IMR-90 (cell line): Measurements from ENCODE around the gene NLGN3. TPM values are rescaled to one million over a fixed set of nuclear protein-coding genes. Genes with fewer than 3 reads are reported as not detected.

Experiments used
- ATAC-seq: fragments of 200-7000 bp; cut with Tn5 transposase; 2 replicates; pipeline ENCODE4 v1.9.1; 2020; ENCODE audit warnings: low read depth, mild to moderate bottlenecking, moderate library complexity
- BruUV-seq: library from RNA; stranded (reverse); fragments of 400-500 nt; replicated peaks from 2 replicates; lab custom pipeline; 2021; lab: Mats Ljungman, UMichigan
- CTCF ChIA-PET: fragments of 300-600 bp; formaldehyde crosslinking; extraction: SDS; loops from one replicate; lab custom pipeline; 2021; ENCODE audit warnings: antibody characterized with exemption; lab: Yijun Ruan, JAX
- POLR2A ChIA-PET: fragments of 300-600 bp; sonication (Branson Sonifier 250); formaldehyde crosslinking; loops from one replicate; lab custom pipeline; 2022; ENCODE audit warnings: antibody characterized with exemption; ENCODE audit not compliant: unreplicated experiment; lab: Charles Lee
- DNase-seq: peaks from one replicate; pipeline ENCODE4 v3.0.0; 2013
- H2AFZ ChIP-seq: replicated peaks from 2 replicates; pipeline ENCODE3; 2013; ENCODE audit warnings: low read length, mild to moderate bottlenecking; ENCODE audit not compliant: poor library complexity
- H2AK5ac ChIP-seq: 2 replicates; pipeline ENCODE4 v1.6.1; 2013; ENCODE audit warnings: low read depth, low read length, inconsistent platforms
- H2AK9ac ChIP-seq: replicated peaks from 2 replicates; pipeline ENCODE3; 2013; ENCODE audit warnings: mild to moderate bottlenecking, low read depth, low read length, moderate library complexity; ENCODE audit not compliant: poor library complexity
- H2BK120ac ChIP-seq: 2 replicates; pipeline ENCODE4 v1.6.1; 2013; ENCODE audit warnings: low read depth, low read length, inconsistent platforms
- H2BK15ac ChIP-seq: 3 replicates; pipeline ENCODE4 v1.6.1; 2013; ENCODE audit warnings: low read depth, low read length, inconsistent platforms
- H2BK20ac ChIP-seq: 2 replicates; pipeline ENCODE4 v1.6.1; 2013; ENCODE audit warnings: low read depth, mild to moderate bottlenecking, inconsistent platforms, low read length, moderate library complexity
- H2BK5ac ChIP-seq: 2 replicates; pipeline ENCODE4 v1.6.1; 2013; ENCODE audit warnings: mild to moderate bottlenecking, low read depth, low read length, inconsistent platforms; ENCODE audit not compliant: poor library complexity, severe bottlenecking
- H3K14ac ChIP-seq: replicated peaks from 2 replicates; pipeline ENCODE4 v1.6.1; 2013; ENCODE audit warnings: low read depth, low read length, inconsistent platforms
- H3K18ac ChIP-seq: 2 replicates; pipeline ENCODE4 v1.6.1; 2013; ENCODE audit warnings: low read depth, low read length, control low read depth
- H3K23ac ChIP-seq: 2 replicates; pipeline ENCODE4 v1.6.1; 2013; ENCODE audit warnings: low read depth, low read length, inconsistent platforms
- H3K27ac ChIP-seq: 2 replicates; pipeline ENCODE4 v1.5.1; 2013; ENCODE audit warnings: mild to moderate bottlenecking, control low read depth, low read length; ENCODE audit not compliant: insufficient read depth
- H3K27me3 ChIP-seq: 2 replicates; pipeline ENCODE4 v1.6.1; 2013; ENCODE audit warnings: low read length; ENCODE audit not compliant: control insufficient read depth, insufficient read depth
- H3K36me3 ChIP-seq: 2 replicates; pipeline ENCODE4 v1.6.1; 2013; ENCODE audit warnings: low read length, mixed read lengths; ENCODE audit not compliant: control insufficient read depth, insufficient read depth
- H3K4ac ChIP-seq: 2 replicates; pipeline ENCODE4 v1.6.1; 2013; ENCODE audit warnings: low read depth, low read length, inconsistent platforms
- H3K4me1 ChIP-seq: 2 replicates; pipeline ENCODE4 v1.6.1; 2013; ENCODE audit warnings: low read length, mixed read lengths; ENCODE audit not compliant: control insufficient read depth, insufficient read depth
- H3K4me2 ChIP-seq: 2 replicates; pipeline ENCODE4 v1.6.1; 2013; ENCODE audit warnings: low read depth, mild to moderate bottlenecking, control low read depth, low read length, moderate library complexity
- H3K4me3 ChIP-seq: 2 replicates; pipeline ENCODE4 v1.5.1; 2013; ENCODE audit warnings: low read depth, mild to moderate bottlenecking, control low read depth, low read length, moderate library complexity; ENCODE audit not compliant: insufficient read depth
- H3K56ac ChIP-seq: 2 replicates; pipeline ENCODE4 v1.6.1; 2013; ENCODE audit warnings: low read length, inconsistent platforms; ENCODE audit not compliant: insufficient read depth; ENCODE audit errors: extremely low read depth
- H3K79me1 ChIP-seq, 2 experiments: 2 replicates each; pipeline ENCODE4 v1.6.1; 2013; ENCODE audit warnings: low read length in 2 of 2, inconsistent platforms in 1 of 2, low read depth in 1 of 2
- H3K9ac ChIP-seq: 2 replicates; pipeline ENCODE4 v1.6.1; 2013; ENCODE audit warnings: low read depth, low read length, control low read depth
- H3K9me1 ChIP-seq: 2 replicates; pipeline ENCODE4 v1.6.1; 2013; ENCODE audit warnings: low read length, inconsistent platforms; ENCODE audit not compliant: insufficient read depth
- H3K9me3 ChIP-seq: 2 replicates; pipeline ENCODE4 v1.6.1; 2013; ENCODE audit warnings: low read length; ENCODE audit not compliant: control insufficient read depth, insufficient read depth
- H4K20me1 ChIP-seq: 2 replicates; pipeline ENCODE4 v1.6.1; 2013; ENCODE audit warnings: low read length, inconsistent platforms; ENCODE audit not compliant: insufficient read depth
- H4K5ac ChIP-seq: 2 replicates; pipeline ENCODE4 v1.6.1; 2013; ENCODE audit warnings: mild to moderate bottlenecking, low read depth, low read length, control low read depth
- H4K8ac ChIP-seq, 2 experiments: 2 replicates each; pipeline ENCODE4 v1.6.1; 2013; ENCODE audit warnings: low read depth in 2 of 2, low read length in 2 of 2, control low read depth in 1 of 2, inconsistent platforms in 1 of 2
- H4K91ac ChIP-seq: 2 replicates; pipeline ENCODE4 v1.6.1; 2013; ENCODE audit warnings: low read depth, low read length, inconsistent platforms; ENCODE audit not compliant: insufficient read depth
- CEBPB ChIP-seq: IDR thresholded peaks from 2 replicates; pipeline ENCODE4 v1.6.1; 2012; ENCODE audit warnings: low read depth, low read length, improper control_type of control experiment
- MAZ ChIP-seq: IDR thresholded peaks from 2 replicates; pipeline ENCODE4 v1.6.1; 2012; ENCODE audit warnings: low read depth, mild to moderate bottlenecking, low read length, improper control_type of control experiment, moderate library complexity, borderline replicate concordance
- RCOR1 ChIP-seq: IDR thresholded peaks from 2 replicates; pipeline ENCODE4 v1.6.1; 2012; ENCODE audit warnings: mild to moderate bottlenecking, low read length, improper control_type of control experiment; ENCODE audit not compliant: insufficient replicate concordance
- WGBS, 2 experiments: methylation state at CpG; one replicate each; pipeline versions ENCODE4 v1.1.5 to v1.1.7; 2013; ENCODE audit warnings: missing lambda C conversion rate in 2 of 2; ENCODE audit not compliant: insufficient read length in 1 of 2; ENCODE audit errors: extremely low coverage in 2 of 2; 5-methylcytosine and 5-hydroxymethylcytosine counted together
- dilution Hi-C: fragments of 300-500 bp; cut with HindIII; formaldehyde crosslinking; loops from one replicate; pipeline ENCODE4 v1.14.3; 2018; ENCODE audit warnings: low sequenced_read_pairs; ENCODE audit not compliant: unreplicated experiment
- in situ Hi-C: fragments of 300-500 bp; cut with MboI; formaldehyde crosslinking; loops from 3 replicates; pipeline ENCODE4 v1.14.3; 2019; ENCODE audit warnings: low sequenced_read_pairs, inconsistent platforms, mixed read lengths
- intact Hi-C: fragments of 100-400 bp; cut with micrococcal nuclease; formaldehyde crosslinking; loops from 2 replicates; pipeline ENCODE4 v1.10.0; 2022
- polyA plus RNA-seq, 3 experiments: library from polyadenylated mRNA; depleted of rRNA; stranded (reverse); fragments of >200 nt; gene quantifications; 2 replicates each; pipeline ENCODE4 v1.2.3, GENCODE V29; 2012; ENCODE audit warnings: low replicate concordance in 1 of 3
- total RNA-seq: library from RNA; depleted of rRNA; stranded (reverse); fragments of >200 nt; gene quantifications from 2 replicates; pipeline ENCODE4 v1.2.3, GENCODE V29; 2012
- TF ChIP-seq, protein P1 (sequence below): conservative IDR thresholded peaks from 2 replicates; pipeline ENCODE4 v1.5.1; 2012; ENCODE audit warnings: mild to moderate bottlenecking, low read depth, low read length, improper control_type of control experiment
- TF ChIP-seq, protein P2 (sequence below): fragments of 150-350 bp; IDR thresholded peaks from 2 replicates; pipeline ENCODE4 v1.6.1; 2017; ENCODE audit warnings: mild to moderate bottlenecking, antibody characterized with exemption, low read length, low read depth

NLGN3 gene
- total and polyA plus RNA-seq, 2 of the 4 experiments (the other 2 are of a cell fraction): 0.18 to 0.39 TPM

- Histone ChIP-seq H3K9ac (no peak overlapping the region), H3K4me1 (no peaks in the 10 kb centered on the region; the same call in 1 of the 2 replicates), H2AFZ (no peak overlapping the region), H3K14ac (no peak overlapping the region), H3K9me1 (peaks cover 7% of the 10 kb centered on the region), H3K9me3 (no peaks in the 10 kb centered on the region), H4K91ac (no peak overlapping the region), H2BK15ac (no peak overlapping the region), H3K27me3 (peaks cover 7% of the 10 kb centered on the region), H3K27ac (no peak overlapping the region), H4K5ac (no peak overlapping the region), H2BK20ac (no peak overlapping the region), H3K79me1 (peaks cover 0 to 13% of the 10 kb centered on the region in 2 experiments; a peak in 2 of 4 replicates), H3K56ac (no peak overlapping the region), H4K8ac (no peak overlapping the region), H3K4ac (no peak overlapping the region), H2BK5ac (no peak overlapping the region), H3K18ac (no peak overlapping the region), H2AK9ac (no peak overlapping the region), H3K4me2 (no peak overlapping the region), H4K20me1 (no peaks in the 10 kb centered on the region), H2AK5ac (no peak overlapping the region), H3K36me3 (peaks cover 18% of the 10 kb centered on the region), H3K23ac (no peak overlapping the region), H2BK120ac (no peak overlapping the region), H3K4me3 (no peak overlapping the region)
- DNase-seq: no peak
- CTCF ChIA-PET: no interaction called here
- POLR2A ChIA-PET: no interaction called here
- intact Hi-C loops: no loop called here
- TF ChIP-seq MAZ (no peak), CEBPB (no peak), RCOR1 (no peak)
- TF ChIP-seq, protein P1, sequence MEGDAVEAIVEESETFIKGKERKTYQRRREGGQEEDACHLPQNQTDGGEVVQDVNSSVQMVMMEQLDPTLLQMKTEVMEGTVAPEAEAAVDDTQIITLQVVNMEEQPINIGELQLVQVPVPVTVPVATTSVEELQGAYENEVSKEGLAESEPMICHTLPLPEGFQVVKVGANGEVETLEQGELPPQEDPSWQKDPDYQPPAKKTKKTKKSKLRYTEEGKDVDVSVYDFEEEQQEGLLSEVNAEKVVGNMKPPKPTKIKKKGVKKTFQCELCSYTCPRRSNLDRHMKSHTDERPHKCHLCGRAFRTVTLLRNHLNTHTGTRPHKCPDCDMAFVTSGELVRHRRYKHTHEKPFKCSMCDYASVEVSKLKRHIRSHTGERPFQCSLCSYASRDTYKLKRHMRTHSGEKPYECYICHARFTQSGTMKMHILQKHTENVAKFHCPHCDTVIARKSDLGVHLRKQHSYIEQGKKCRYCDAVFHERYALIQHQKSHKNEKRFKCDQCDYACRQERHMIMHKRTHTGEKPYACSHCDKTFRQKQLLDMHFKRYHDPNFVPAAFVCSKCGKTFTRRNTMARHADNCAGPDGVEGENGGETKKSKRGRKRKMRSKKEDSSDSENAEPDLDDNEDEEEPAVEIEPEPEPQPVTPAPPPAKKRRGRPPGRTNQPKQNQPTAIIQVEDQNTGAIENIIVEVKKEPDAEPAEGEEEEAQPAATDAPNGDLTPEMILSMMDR: no peak
- TF ChIP-seq, protein P2, sequence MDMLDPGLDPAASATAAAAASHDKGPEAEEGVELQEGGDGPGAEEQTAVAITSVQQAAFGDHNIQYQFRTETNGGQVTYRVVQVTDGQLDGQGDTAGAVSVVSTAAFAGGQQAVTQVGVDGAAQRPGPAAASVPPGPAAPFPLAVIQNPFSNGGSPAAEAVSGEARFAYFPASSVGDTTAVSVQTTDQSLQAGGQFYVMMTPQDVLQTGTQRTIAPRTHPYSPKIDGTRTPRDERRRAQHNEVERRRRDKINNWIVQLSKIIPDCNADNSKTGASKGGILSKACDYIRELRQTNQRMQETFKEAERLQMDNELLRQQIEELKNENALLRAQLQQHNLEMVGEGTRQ: no peak
- ATAC-seq: no peak
- BruUV-seq: no TSS peak
- WGBS, 2 experiments: 93% methylated on average over 2 of the region's 10 CpGs; no CpG with 5 or more reads in 1 of the 2 experiments
- dilution Hi-C loops: no loop called here
- in situ Hi-C loops: no loop called here
Observed at GRCh38 chrX:71117358-71117757, 27.3 kb upstream of the NLGN3 start.
